A673 (cell line): ENCODE data around the gene FBN1. TPM values are rescaled to one million over a fixed set of nuclear protein-coding genes. Genes with fewer than 3 reads are reported as not detected.
A peak's percentile ranks its signal among the peaks of the same experiment; 100 is the strongest.

Experiments used
- BruUV-seq: library from RNA; stranded (reverse); fragments of 400-500 nt; replicated peaks from 2 replicates; lab custom pipeline; 2021; lab: Mats Ljungman, UMichigan
- CTCF ChIA-PET: fragments of 300-600 bp; sonication (Branson Sonifier 250); formaldehyde crosslinking; loops from one replicate; lab custom pipeline; 2022; ENCODE audit warnings: antibody characterized with exemption; lab: Charles Lee
- POLR2A ChIA-PET: fragments of 300-600 bp; sonication (Branson Sonifier 250); formaldehyde crosslinking; loops from one replicate; lab custom pipeline; 2022; ENCODE audit warnings: antibody characterized with exemption; ENCODE audit not compliant: low non-redundant PET; lab: Charles Lee
- DNase-seq: peaks from one replicate; pipeline ENCODE4 v3.0.0-alpha.2; 2015; ENCODE audit warnings: low spot score
- H3K27ac ChIP-seq: fragments of 200-600 bp; sonication (generic); 2 replicates; pipeline ENCODE4 v1.5.1; 2016; ENCODE audit warnings: mixed run types, low read depth, mild to moderate bottlenecking, mixed read lengths, antibody characterized with exemption, low read length; ENCODE audit not compliant: poor library complexity, severe bottlenecking
- H3K27me3 ChIP-seq: fragments of 200-600 bp; sonication (generic); replicated peaks from 2 replicates; pipeline ENCODE4 v1.6.1; 2017; ENCODE audit warnings: mixed run types, low read depth, mild to moderate bottlenecking, mixed read lengths, antibody characterized with exemption, low read length; ENCODE audit not compliant: insufficient read depth, poor library complexity
- H3K36me3 ChIP-seq: fragments of 200-600 bp; sonication (generic); 2 replicates; pipeline ENCODE4 v1.6.1; 2016; ENCODE audit warnings: mixed run types, mild to moderate bottlenecking, mixed read lengths, antibody characterized with exemption, low read length; ENCODE audit not compliant: insufficient read depth, poor library complexity, severe bottlenecking
- H3K4me1 ChIP-seq: fragments of 200-600 bp; sonication (generic); 2 replicates; pipeline ENCODE4 v1.6.1; 2017; ENCODE audit warnings: mixed run types, mild to moderate bottlenecking, mixed read lengths, antibody characterized with exemption, low read length; ENCODE audit not compliant: insufficient read depth, poor library complexity, severe bottlenecking
- H3K4me3 ChIP-seq: fragments of 200-600 bp; sonication (generic); 2 replicates; pipeline ENCODE4 v1.5.1; 2016; ENCODE audit warnings: low read depth, mixed run types, mild to moderate bottlenecking, mixed read lengths, low read length; ENCODE audit not compliant: poor library complexity, severe bottlenecking
- H3K9me3 ChIP-seq: fragments of 200-600 bp; sonication (generic); 2 replicates; pipeline ENCODE4 v1.6.1; 2016; ENCODE audit warnings: mixed run types, low read depth, mild to moderate bottlenecking, mixed read lengths, antibody characterized with exemption, low read length; ENCODE audit not compliant: poor library complexity, severe bottlenecking
- CTCF ChIP-seq: fragments of 300-800, 200-600 bp; sonication (generic); conservative IDR thresholded peaks from 2 replicates; pipeline ENCODE4 v1.5.1; 2017; ENCODE audit warnings: low read depth, mild to moderate bottlenecking, antibody characterized with exemption, low read length, moderate library complexity, mixed read lengths
- EZH2 ChIP-seq: fragments of 200-600 bp; sonication (generic); IDR thresholded peaks from 2 replicates; pipeline ENCODE4 v1.6.1; 2017; ENCODE audit warnings: borderline replicate concordance, low read depth, mild to moderate bottlenecking, mixed read lengths, antibody characterized with exemption, low read length; ENCODE audit not compliant: poor library complexity, severe bottlenecking
- intact Hi-C: fragments of 100-400 bp; cut with micrococcal nuclease; formaldehyde crosslinking; loops from one replicate; pipeline ENCODE4 v1.10.0; 2022; ENCODE audit not compliant: unreplicated experiment
- total RNA-seq: library from RNA; stranded (reverse); gene quantifications from 2 replicates; pipeline ENCODE4 v1.2.3, GENCODE V29; 2021

The FBN1 gene
- total RNA-seq, 1 experiment from 2014 or later: 25.4 TPM

DNA sequence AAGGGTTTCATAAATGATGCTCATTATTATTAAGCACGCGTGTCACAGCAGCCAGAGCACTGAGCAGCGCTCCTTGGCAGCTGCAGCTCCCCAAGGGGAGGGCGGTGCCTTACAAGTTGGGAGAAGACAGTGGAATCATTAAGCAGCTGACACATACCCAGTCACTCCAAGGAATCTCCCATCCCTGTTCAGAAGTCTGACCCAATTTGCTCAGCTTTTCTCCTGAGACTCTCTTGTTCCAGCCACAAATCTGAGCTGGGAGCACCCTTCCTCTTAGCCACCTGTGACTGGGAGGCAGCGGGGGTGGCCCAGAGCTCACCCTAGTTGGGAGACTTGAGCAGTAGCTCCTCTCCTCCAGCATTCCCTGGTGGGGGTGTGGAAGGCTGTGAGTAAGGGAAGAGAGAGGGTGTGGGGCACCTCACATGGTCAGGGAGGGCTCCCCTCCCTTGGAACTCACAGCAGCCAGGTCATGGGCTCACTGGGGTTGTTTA lies 249.9 kb downstream of the FBN1 start:
- Histone ChIP-seq H3K27ac (no peak overlapping the region), H3K9me3 (no peaks in the 10 kb centered on the region), H3K36me3 (no peaks in the 10 kb centered on the region), H3K4me3 (no peak overlapping the region), H3K4me1 (peaks cover 15% of the 10 kb centered on the region), H3K27me3 (no peaks in the 10 kb centered on the region)
- no TSS peak for BruUV-seq
- POLR2A ChIA-PET: no interaction called here
- peak; percentile 53 for DNase-seq
- no peak for TF ChIP-seq EZH2
- intact Hi-C loops: no loop called here
- CTCF ChIA-PET: no interaction called here

DNA sequence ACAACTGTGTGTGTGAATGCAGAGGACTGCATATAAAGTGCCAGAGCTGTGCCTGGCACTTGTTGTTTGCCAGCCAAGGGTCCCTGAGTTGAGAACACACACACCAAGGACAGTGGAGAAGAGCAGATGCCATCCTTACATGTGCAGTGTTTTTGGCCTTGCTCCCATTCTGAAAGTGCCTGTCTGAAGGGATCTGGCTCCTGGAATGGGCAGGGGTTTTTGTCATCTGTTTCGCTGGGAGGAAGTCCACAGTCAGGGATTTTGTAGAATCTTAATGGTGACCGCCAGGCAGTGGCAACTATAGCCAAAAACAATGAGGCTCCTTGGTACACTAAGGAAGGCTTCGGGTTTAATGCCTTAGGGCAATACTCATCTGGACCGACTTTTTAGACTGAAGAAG lies 250.5 kb downstream of the FBN1 start:
- Histone ChIP-seq H3K4me1 (peaks cover 17% of the 10 kb centered on the region), H3K27me3 (no peaks in the 10 kb centered on the region), H3K27ac (no peak overlapping the region), H3K9me3 (no peaks in the 10 kb centered on the region), H3K4me3 (no peak overlapping the region), H3K36me3 (no peaks in the 10 kb centered on the region)
- ChIA-PET CTCF (no interaction called here), POLR2A (no interaction called here)
- intact Hi-C loops: no loop called here
- no TSS peak for BruUV-seq
- no peak for TF ChIP-seq EZH2
- TF ChIP-seq CTCF: no peak
- no peak for DNase-seq

DNA sequence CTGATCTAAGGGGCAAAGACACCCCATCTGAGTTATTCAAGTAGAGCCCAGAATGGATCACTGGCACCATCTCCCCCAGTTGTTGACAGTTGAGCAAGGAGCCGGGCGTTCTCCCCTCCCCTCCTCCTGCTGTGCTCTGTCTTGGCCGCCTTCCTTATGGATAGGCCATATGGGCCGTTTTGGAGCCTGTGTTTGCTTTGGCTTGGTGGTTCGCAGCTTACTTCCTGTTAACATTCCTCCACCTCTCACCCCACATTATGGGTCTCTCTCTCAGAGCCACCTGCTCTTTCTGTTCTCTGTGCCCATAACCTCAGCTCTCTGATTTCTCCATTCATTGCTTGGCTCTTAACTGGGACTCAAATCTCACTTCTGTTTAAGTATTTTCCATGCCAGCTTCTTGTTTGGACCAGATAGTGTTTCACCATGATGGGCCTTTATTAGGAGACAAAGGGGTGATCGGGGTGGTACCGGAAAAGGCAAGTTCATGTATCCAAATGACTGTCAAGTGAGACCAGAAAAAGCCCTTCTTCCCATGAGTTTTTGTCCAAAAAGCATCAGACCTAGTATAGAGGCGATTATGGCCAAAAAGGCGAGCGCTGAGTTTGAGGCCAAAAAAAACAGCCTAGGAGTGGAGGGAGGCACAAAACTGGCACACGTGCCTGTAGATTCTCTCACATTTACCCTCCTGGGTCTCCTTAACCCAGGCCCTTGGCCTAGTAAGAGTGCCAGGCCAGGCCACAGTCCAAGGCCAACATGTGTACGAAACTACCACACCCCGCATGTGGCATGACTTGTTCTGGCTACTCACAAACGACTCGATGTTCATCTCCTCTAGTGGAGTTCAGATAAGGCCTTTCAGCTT lies 251.6 kb downstream of the FBN1 start:
- H3K9me3 ChIP-seq: no peaks in the 10 kb centered on the region
- ChIA-PET CTCF (no interaction called here), POLR2A (no interaction called here)
- H3K4me1 ChIP-seq: peaks cover 25% of the 10 kb centered on the region
- DNase-seq: no peak
- no peak overlapping the region for H3K4me3 ChIP-seq
- no TSS peak for BruUV-seq
- no peaks in the 10 kb centered on the region for H3K36me3 ChIP-seq
- TF ChIP-seq EZH2 (no peak), CTCF (no peak)
- H3K27me3 ChIP-seq: no peaks in the 10 kb centered on the region
- intact Hi-C loops: no loop called here
- H3K27ac ChIP-seq: no peak overlapping the region

- ChIA-PET POLR2A (no interaction called here), CTCF (no interaction called here)
- no peaks in the 10 kb centered on the region for H3K36me3 ChIP-seq
- intact Hi-C loops: no loop called here
- H3K27ac ChIP-seq: peak overlapping the region; percentile 1
- no peak overlapping the region for H3K4me3 ChIP-seq
- no peaks in the 10 kb centered on the region for H3K9me3 ChIP-seq
- no peaks in the 10 kb centered on the region for H3K27me3 ChIP-seq
- TF ChIP-seq CTCF (no peak), EZH2 (no peak)
- peak; percentile 49 for DNase-seq
- no TSS peak for BruUV-seq
- peaks cover 28% of the 10 kb centered on the region for H3K4me1 ChIP-seq
Observed at GRCh38 chr15:48392356-48392755, 253.2 kb downstream of the FBN1 start.
